GM12878 (cell line): ENCODE measurements around the gene ASB4. TPM values are rescaled to one million over a fixed set of nuclear protein-coding genes. Genes with fewer than 3 reads are reported as not detected.

Experiments
- ATAC-seq: fragments of 200-7000 bp; cut with Tn5 transposase; 3 replicates; pipeline ENCODE4 v1.9.1; 2020; ENCODE audit warnings: mild to moderate bottlenecking, moderate library complexity
- BruUV-seq: library from RNA; stranded (reverse); fragments of 400-500 nt; replicated peaks from 2 replicates; lab custom pipeline; 2021; lab: Mats Ljungman, UMichigan
- CTCF ChIA-PET: fragments of 300-600 bp; sonication (Branson Sonifier 250); formaldehyde crosslinking; extraction: SDS; loops from one replicate; lab custom pipeline; 2021; ENCODE audit warnings: inconsistent platforms; lab: Yijun Ruan, JAX
- POLR2A ChIA-PET: fragments of 350-600 bp; formaldehyde crosslinking; extraction: SDS; loops from one replicate; lab custom pipeline; 2021; ENCODE audit warnings: inconsistent platforms; lab: Charles Lee
- RAD21 ChIA-PET: fragments of 300-600 bp; sonication (Branson Sonifier 250); formaldehyde crosslinking; loops from one replicate; lab custom pipeline; 2023; ENCODE audit warnings: antibody characterized with exemption; ENCODE audit not compliant: unreplicated experiment; lab: Charles Lee
- SMC1A ChIA-PET: fragments of 300-600 bp; sonication (Branson Sonifier 250); formaldehyde crosslinking; loops from one replicate; lab custom pipeline; 2023; ENCODE audit not compliant: unreplicated experiment, uncharacterized antibody; lab: Charles Lee
- DNase-seq: peaks from one replicate; pipeline ENCODE4 v3.0.0-alpha.2; 2011; ENCODE audit warnings: low read depth, low spot score
- FAIRE-seq: peaks from 3 replicates; lab custom pipeline; 2011; peaks lifted over from hg19 to GRCh38; lab: Jason Lieb, UNC
- H2AFZ ChIP-seq: 2 replicates; pipeline ENCODE4 v1.6.0; 2011; ENCODE audit warnings: low read depth, low read length, control low read depth; ENCODE audit not compliant: control insufficient read depth
- H3K27ac ChIP-seq: 2 replicates; pipeline ENCODE4 v1.5.1; 2011; ENCODE audit warnings: control low read depth; ENCODE audit not compliant: control insufficient read depth, insufficient read depth
- H3K27me3 ChIP-seq, 2 experiments: replicated peaks in 1 of 2; 2 replicates each; pipeline versions ENCODE4 v1.6.0 to v1.6.1; 2011; ENCODE audit warnings: low read length in 1 of 2; ENCODE audit not compliant: control insufficient read depth in 2 of 2, insufficient read depth in 2 of 2
- H3K36me3 ChIP-seq, 2 experiments: 2 replicates each; pipeline ENCODE4 v1.5.1; 2011; ENCODE audit warnings: low read length in 1 of 2; ENCODE audit not compliant: control insufficient read depth in 2 of 2, insufficient read depth in 2 of 2
- H3K4me1 ChIP-seq: 2 replicates; pipeline ENCODE4 v1.6.1; 2011; ENCODE audit warnings: mild to moderate bottlenecking, low read length, moderate library complexity, mixed read lengths; ENCODE audit not compliant: control insufficient read depth, insufficient read depth
- H3K4me2 ChIP-seq: 2 replicates; pipeline ENCODE4 v1.6.0; 2011; ENCODE audit warnings: control low read depth; ENCODE audit not compliant: control insufficient read depth, insufficient read depth
- H3K4me3 ChIP-seq: fragments of 200-600 bp; sonication (generic); 2 replicates; pipeline ENCODE4 v1.5.1; 2016
- H3K79me2 ChIP-seq: 2 replicates; pipeline ENCODE4 v1.6.0; 2011; ENCODE audit warnings: low read length; ENCODE audit not compliant: control insufficient read depth, insufficient read depth
- H3K9ac ChIP-seq: 2 replicates; pipeline ENCODE4 v1.8.0; 2011; ENCODE audit warnings: low read length, control low read depth, mixed read lengths; ENCODE audit not compliant: control insufficient read depth, insufficient read depth
- H3K9me3 ChIP-seq: replicated peaks from 3 replicates; pipeline ENCODE4 v1.5.1; 2011; ENCODE audit warnings: mild to moderate bottlenecking, low read length; ENCODE audit not compliant: control insufficient read depth, insufficient read depth
- H4K20me1 ChIP-seq: 2 replicates; pipeline ENCODE4 v1.6.0; 2011; ENCODE audit not compliant: control insufficient read depth, insufficient read depth
- EZH2 ChIP-seq: IDR thresholded peaks from 2 replicates; pipeline ENCODE4 v1.6.1; 2012; ENCODE audit warnings: low read depth, mild to moderate bottlenecking, control low read depth, inconsistent platforms, low read length, borderline replicate concordance; ENCODE audit not compliant: control insufficient read depth
- GATAD2B ChIP-seq: fragments of 450-650 bp; conservative IDR thresholded peaks from 2 replicates; pipeline ENCODE4 v1.6.1; 2017; ENCODE audit warnings: low read depth, mild to moderate bottlenecking, moderate library complexity
- IRF4 ChIP-seq: IDR thresholded peaks from 2 replicates; pipeline ENCODE4 v1.6.1; 2011; ENCODE audit warnings: low read depth, low read length
- NBN ChIP-seq: fragments of 450-650 bp; IDR thresholded peaks from 2 replicates; pipeline ENCODE4 v1.6.1; 2016
- NR2C2 ChIP-seq: IDR thresholded peaks from 2 replicates; pipeline ENCODE4 v1.6.1; 2011; ENCODE audit warnings: borderline replicate concordance, low read depth; ENCODE audit not compliant: control insufficient read depth, insufficient read length
- PAX5 ChIP-seq: IDR thresholded peaks from 2 replicates; pipeline ENCODE4 v1.6.1; 2011; ENCODE audit warnings: low read depth, low read length, borderline replicate concordance
- POU2F2 ChIP-seq: IDR thresholded peaks from 3 replicates; pipeline ENCODE4 v1.6.1; 2011; ENCODE audit warnings: low read depth, mild to moderate bottlenecking, low read length, borderline replicate concordance
- SMARCA5 ChIP-seq: fragments of 450-650 bp; IDR thresholded peaks from 2 replicates; pipeline ENCODE4 v1.6.1; 2017; ENCODE audit warnings: mild to moderate bottlenecking
- SMC3 ChIP-seq: IDR thresholded peaks from 2 replicates; pipeline ENCODE4 v1.6.1; 2011; ENCODE audit warnings: low read length, improper control_type of control experiment, borderline replicate concordance
- TCF12 ChIP-seq: IDR thresholded peaks from 2 replicates; pipeline ENCODE4 v1.6.1; 2011; ENCODE audit warnings: low read depth, mild to moderate bottlenecking, low read length
- ZNF207 ChIP-seq: fragments of 450-650 bp; IDR thresholded peaks from 2 replicates; pipeline ENCODE4 v1.6.1; 2014; ENCODE audit warnings: antibody characterized with exemption, mild to moderate bottlenecking, borderline replicate concordance
- WGBS: methylation state at CpG from one replicate; pipeline ENCODE4 v1.1.6; 2016; ENCODE audit warnings: low lambda C conversion rate; ENCODE audit not compliant: insufficient replicate concordance, insufficient coverage; ENCODE audit errors: missing lambda C conversion rate; 5-methylcytosine and 5-hydroxymethylcytosine counted together
- in situ Hi-C: fragments of 300-500 bp; cut with MboI; formaldehyde crosslinking; loops from 9 replicates; pipeline ENCODE4 v1.14.3; 2018; ENCODE audit warnings: mixed read lengths
- intact Hi-C: fragments of 100-400 bp; cut with micrococcal nuclease; formaldehyde crosslinking; loops from one replicate; pipeline ENCODE4 v1.14.2; 2022; ENCODE audit not compliant: unreplicated experiment
- polyA plus RNA-seq, 11 experiments: library from polyadenylated mRNA; depleted of rRNA in 4 of 11; unstranded in 6 of 11; stranded (reverse) in 5 of 11; fragments of >200 nt; fragmentation: Nextera tagmentation in 4 of 11; fragmentation: Illumina TruSeq in 1 of 11; extraction: Ambion mirVana in 4 of 11; extraction: Trizol in 1 of 11; gene quantifications; 1 replicate in 1 of 11; 2 replicates in 10 of 11; pipeline versions ENCODE4 v1.2.1 to v1.2.3, GENCODE V29; 2011 to 2016; ENCODE audit warnings: inconsistent platforms in 2 of 11, missing spikeins in 2 of 11, low read depth in 1 of 11
- total RNA-seq, 4 experiments: library from RNA; depleted of rRNA in 3 of 4; stranded (reverse); fragments of >200 nt in 3 of 4; fragmentation: Illumina TruSeq in 1 of 4; extraction: Trizol in 1 of 4; gene quantifications; 2 replicates each; pipeline versions ENCODE4 v1.2.1 to v1.2.3, GENCODE V29; 2013 to 2021
- TF ChIP-seq, protein P1 (sequence below): IDR thresholded peaks from 2 replicates; pipeline ENCODE4 v1.6.1; 2012; ENCODE audit warnings: low read length, inconsistent platforms

Gene ASB4
- total and polyA plus RNA-seq, 10 of the 15 experiments (the other 5 are each of a cell fraction or from before 2014, with no cell fraction given): 0.12 to 1.1 TPM; not detected in 8

DNA sequence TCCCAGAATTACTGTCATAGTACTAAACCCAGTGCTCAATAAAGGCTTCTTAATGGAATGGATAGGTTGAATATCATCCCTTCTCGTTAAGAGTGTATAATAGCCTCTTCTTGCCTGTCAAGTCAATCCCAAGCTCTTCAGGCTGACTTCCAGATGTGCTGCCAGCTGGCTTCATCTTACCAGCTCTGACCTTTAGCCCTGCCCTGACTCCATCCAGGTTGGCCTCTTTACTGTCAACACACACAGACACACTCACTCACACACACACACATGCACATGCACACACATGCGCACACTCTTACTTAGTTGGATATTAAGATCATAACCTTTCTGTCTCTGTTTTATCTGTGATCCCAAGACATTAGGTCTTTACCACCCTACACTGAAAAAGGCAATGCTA is 49.1 kb downstream of the ASB4 start:
- ChIA-PET POLR2A (no interaction called here), RAD21 (interaction anchor here (0.7 to 3.3 kb wide), 4 partner anchors 9 to 156 kb away, joined by 4 to 20 read pairs (median 4); no protein-coding TSS in a partner anchor), SMC1A (interaction anchor here (1.0 to 23.7 kb wide), 5 partner anchors 8 to 155 kb away, joined by 3 to 448 read pairs (median 5); no protein-coding TSS in a partner anchor), CTCF (interaction anchor here (0.9 to 17.8 kb wide), 3 partner anchors 8 to 156 kb away, joined by 3 to 655 read pairs (median 15); no protein-coding TSS in a partner anchor)
- H3K4me1 ChIP-seq: no peaks in the 10 kb centered on the region
- no peaks in the 10 kb centered on the region for H3K36me3 ChIP-seq
- 42% methylated on average over 2 of the region's 2 CpGs for WGBS
- no peaks in the 10 kb centered on the region for H4K20me1 ChIP-seq
- H3K27ac ChIP-seq: no peak overlapping the region
- in situ Hi-C loops: no loop called here
- no peaks in the 10 kb centered on the region; a peak in 1 of 4 replicates for H3K27me3 ChIP-seq
- TF ChIP-seq EZH2 (no peak), SMARCA5 (no peak), NR2C2 (no peak), POU2F2 (no peak), IRF4 (no peak), NBN (no peak), PAX5 (no peak), GATAD2B (no peak), TCF12 (no peak), ZNF207 (no peak), SMC3 (no peak)
- TF ChIP-seq, protein P1, sequence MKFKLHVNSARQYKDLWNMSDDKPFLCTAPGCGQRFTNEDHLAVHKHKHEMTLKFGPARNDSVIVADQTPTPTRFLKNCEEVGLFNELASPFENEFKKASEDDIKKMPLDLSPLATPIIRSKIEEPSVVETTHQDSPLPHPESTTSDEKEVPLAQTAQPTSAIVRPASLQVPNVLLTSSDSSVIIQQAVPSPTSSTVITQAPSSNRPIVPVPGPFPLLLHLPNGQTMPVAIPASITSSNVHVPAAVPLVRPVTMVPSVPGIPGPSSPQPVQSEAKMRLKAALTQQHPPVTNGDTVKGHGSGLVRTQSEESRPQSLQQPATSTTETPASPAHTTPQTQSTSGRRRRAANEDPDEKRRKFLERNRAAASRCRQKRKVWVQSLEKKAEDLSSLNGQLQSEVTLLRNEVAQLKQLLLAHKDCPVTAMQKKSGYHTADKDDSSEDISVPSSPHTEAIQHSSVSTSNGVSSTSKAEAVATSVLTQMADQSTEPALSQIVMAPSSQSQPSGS: no peak
- H3K79me2 ChIP-seq: no peaks in the 10 kb centered on the region
- no peak for ATAC-seq
- intact Hi-C loops: loop anchor here (5.0 kb wide), 1 partner anchor 338 kb away; no protein-coding TSS in a partner anchor
- no peak overlapping the region for H2AFZ ChIP-seq
- H3K9me3 ChIP-seq: no peaks in the 10 kb centered on the region
- H3K9ac ChIP-seq: no peak overlapping the region
- BruUV-seq: no TSS peak
- no peak overlapping the region for H3K4me2 ChIP-seq
- no peak for FAIRE-seq
- no peak for DNase-seq
- no peak overlapping the region for H3K4me3 ChIP-seq
